Osteoblast (primary cell): ENCODE measurements around the gene ZNF93. TPM values are rescaled to one million over a fixed set of nuclear protein-coding genes. Genes with fewer than 3 reads are reported as not detected.
"Not testable (repeated sequence)": the region's sequence is repeated elsewhere in the genome, so short reads cannot be mapped to it uniquely, and the experiment has no call there.

Experiments used
- DNase-seq: peaks from one replicate; pipeline ENCODE4 v3.0.0; 2011; ENCODE audit warnings: low spot score, mixed read lengths; ENCODE audit not compliant: insufficient read length; ENCODE audit errors: missing footprints
- H2AFZ ChIP-seq: 2 replicates; pipeline ENCODE4 v1.6.0; 2011; ENCODE audit warnings: mild to moderate bottlenecking, low read length
- H3K27ac ChIP-seq: 2 replicates; pipeline ENCODE4 v1.5.1; 2011; ENCODE audit warnings: mild to moderate bottlenecking, low read depth, low read length, moderate library complexity
- H3K27me3 ChIP-seq: 2 replicates; pipeline ENCODE4 v1.6.0; 2012; ENCODE audit warnings: mild to moderate bottlenecking, control low read depth, inconsistent platforms, low read length, moderate library complexity; ENCODE audit not compliant: insufficient read depth
- H3K36me3 ChIP-seq: 2 replicates; pipeline ENCODE4 v1.5.1; 2011; ENCODE audit warnings: mild to moderate bottlenecking, low read length, control low read depth, moderate library complexity; ENCODE audit not compliant: insufficient read depth
- H3K4me1 ChIP-seq: 2 replicates; pipeline ENCODE4 v1.5.1; 2011; ENCODE audit warnings: mild to moderate bottlenecking, low read length, control low read depth, moderate library complexity; ENCODE audit not compliant: insufficient read depth
- H3K4me2 ChIP-seq: 2 replicates; pipeline ENCODE4 v1.6.0; 2011; ENCODE audit warnings: mild to moderate bottlenecking, low read length; ENCODE audit not compliant: insufficient read depth
- H3K4me3 ChIP-seq: fragments of 200-600 bp; sonication (generic); 3 replicates; pipeline ENCODE4 v1.5.1; 2012; ENCODE audit warnings: mild to moderate bottlenecking, low read length, inconsistent platforms; ENCODE audit not compliant: insufficient read depth
- H3K79me2 ChIP-seq: 2 replicates; pipeline ENCODE4 v1.6.0; 2012; ENCODE audit warnings: mild to moderate bottlenecking, low read length, control low read depth, inconsistent platforms; ENCODE audit not compliant: insufficient read depth
- H3K9me3 ChIP-seq: 2 replicates; pipeline ENCODE4 v1.5.1; 2011; ENCODE audit warnings: low read depth, low read length, control low read depth
- H4K20me1 ChIP-seq: 2 replicates; pipeline ENCODE4 v1.6.0; 2012; ENCODE audit warnings: mild to moderate bottlenecking, low read length, control low read depth; ENCODE audit not compliant: insufficient read depth
- CTCF ChIP-seq: IDR thresholded peaks from 2 replicates; pipeline ENCODE4 v1.5.1; 2011; ENCODE audit warnings: mild to moderate bottlenecking, low read depth, low read length, moderate library complexity; ENCODE audit errors: extremely low read depth
- total RNA-seq: library from RNA; depleted of rRNA; stranded (reverse); fragments of >200 nt; gene quantifications from 2 replicates; pipeline ENCODE4 v1.2.3, GENCODE V29; 2012

The ZNF93 gene
- total RNA-seq, 1 donor = 5.1 TPM

- H4K20me1 ChIP-seq = no peaks in the 10 kb centered on the region
- no peak for TF ChIP-seq CTCF
- H2AFZ ChIP-seq = no peak overlapping the region
- no peaks in the 10 kb centered on the region for H3K27me3 ChIP-seq
- peaks cover 3% of the 10 kb centered on the region for H3K36me3 ChIP-seq
- no peak overlapping the region for H3K27ac ChIP-seq
- H3K79me2 ChIP-seq = peaks cover 10% of the 10 kb centered on the region
- H3K4me3 ChIP-seq = no peak overlapping the region
- no peaks in the 10 kb centered on the region for H3K9me3 ChIP-seq
- no peak overlapping the region for H3K4me2 ChIP-seq
- no peaks in the 10 kb centered on the region for H3K4me1 ChIP-seq
- no peak for DNase-seq
Observed at GRCh38 chr19:19914596-19914995, 13.8 kb downstream of the ZNF93 start.

DNA sequence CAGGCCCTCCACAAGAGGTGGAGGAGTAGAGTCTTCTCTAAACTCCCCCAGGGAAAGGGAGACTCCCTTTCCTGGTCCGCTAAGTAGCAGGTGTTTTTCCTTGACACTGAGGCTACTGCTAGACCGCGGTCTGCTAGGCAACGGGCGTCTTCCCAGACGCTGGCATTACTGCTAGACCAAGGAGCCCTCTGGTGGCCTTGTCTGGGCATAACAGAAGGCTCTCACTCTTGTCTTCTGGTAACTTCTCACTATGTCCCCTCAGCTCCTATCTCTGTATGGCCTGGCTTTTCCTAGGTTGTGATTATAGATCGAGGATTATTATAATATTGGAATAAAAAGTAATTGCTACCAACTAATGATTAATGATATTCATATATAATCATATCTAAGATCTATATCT is 29.7 kb downstream of the ZNF93 start:
- H2AFZ ChIP-seq, H3K4me2 ChIP-seq, H3K27me3 ChIP-seq, DNase-seq, H3K79me2 ChIP-seq, H3K4me1 ChIP-seq, H4K20me1 ChIP-seq, H3K27ac ChIP-seq, H3K4me3 ChIP-seq: not testable (repeated sequence)
- Histone ChIP-seq H3K36me3 (peaks cover 20% of the 10 kb centered on the region), H3K9me3 (peaks cover 37% of the 10 kb centered on the region)

GRCh38 chr19:19933432-19934314 is 32.9 kb downstream of the ZNF93 start:
- not testable (repeated sequence) for H4K20me1 ChIP-seq, H3K27me3 ChIP-seq, DNase-seq, H3K36me3 ChIP-seq, H2AFZ ChIP-seq, H3K79me2 ChIP-seq, H3K4me2 ChIP-seq, H3K4me1 ChIP-seq, H3K27ac ChIP-seq, H3K4me3 ChIP-seq
- H3K9me3 ChIP-seq = peaks cover 33% of the 10 kb centered on the region

- H4K20me1 ChIP-seq = no peaks in the 10 kb centered on the region
- H3K27me3 ChIP-seq = no peaks in the 10 kb centered on the region
- H3K9me3 ChIP-seq = peaks cover 24% of the 10 kb centered on the region
- H3K27ac ChIP-seq = no peak overlapping the region
- H3K4me2 ChIP-seq = no peak overlapping the region
- no peaks in the 10 kb centered on the region for H3K4me1 ChIP-seq
- no peak overlapping the region for H2AFZ ChIP-seq
- no peak for TF ChIP-seq CTCF
- H3K79me2 ChIP-seq = no peaks in the 10 kb centered on the region
- H3K36me3 ChIP-seq = peaks cover 7% of the 10 kb centered on the region
- no peak overlapping the region for H3K4me3 ChIP-seq
- no peak for DNase-seq
Observed at GRCh38 chr19:19937403-19937802, 36.7 kb downstream of the ZNF93 start.

GRCh38 chr19:19938449-19938848 is 37.7 kb downstream of the ZNF93 start:
- Histone ChIP-seq H3K4me1 (no peaks in the 10 kb centered on the region), H3K4me3 (no peak overlapping the region), H3K36me3 (peaks cover 2% of the 10 kb centered on the region), H3K27me3 (no peaks in the 10 kb centered on the region), H3K9me3 (peaks cover 19% of the 10 kb centered on the region), H4K20me1 (no peaks in the 10 kb centered on the region), H3K4me2 (no peak overlapping the region), H3K79me2 (no peaks in the 10 kb centered on the region), H3K27ac (no peak overlapping the region), H2AFZ (no peak overlapping the region)
- TF ChIP-seq CTCF = no peak
- no peak for DNase-seq
